ENCODE measurements around the gene CCDC110. TPM values are rescaled to one million over a fixed set of nuclear protein-coding genes. Genes with fewer than 3 reads are reported as not detected.

The CCDC110 gene
- total and polyA plus RNA-seq, 9 of the 15 experiments (the other 6 are each of a cell fraction or from before 2014, with no cell fraction given): 0.04 to 0.35 (median 0.07) TPM; not detected in 4

- no peaks in the 10 kb centered on the region for H3K79me2 ChIP-seq (ENCODE audit: control insufficient read depth, insufficient read depth, low read length)
- H2AFZ ChIP-seq (ENCODE audit: low read depth, low read length): no peak overlapping the region
- ChIA-PET CTCF (ENCODE audit: low intra/inter-chr PET ratio) (no interaction called here), POLR2A (interaction anchor here (0.7 kb wide), 1 partner anchor 498 kb away, joined by 4 read pairs; no protein-coding TSS in a partner anchor)
- no peak for FAIRE-seq
- TF ChIP-seq ZNF780A (CRISPR knock-in tag; IDR thresholded peaks at IDR 0.05) (no peak), NFYB (IDR thresholded peaks at IDR 0.05; ENCODE audit: extremely low read depth, insufficient read length) (peak; percentile 46)
- no peaks in the 10 kb centered on the region for H3K9me1 ChIP-seq (ENCODE audit: control insufficient read depth, insufficient read depth, low read length)
- intact Hi-C loops (cut with micrococcal nuclease): loop anchor here (5.0 kb wide), 1 partner anchor 576 kb away; no protein-coding TSS in a partner anchor
- no peak overlapping the region for H3K4me2 ChIP-seq (ENCODE audit: insufficient read depth, low read length)
- no peak for DNase-seq (ENCODE audit: extremely low read depth in 1 of 4, low spot score in 3 of 4)
- H3K4me1 ChIP-seq (replicated peaks in 1 of 2; ENCODE audit: control insufficient read depth in 2 of 2, insufficient read depth in 2 of 2, low read length in 2 of 2): no peaks in the 10 kb centered on the region
- 4% methylated on average over 8 of the region's 8 CpGs for WGBS (ENCODE audit: insufficient coverage, low coverage, missing lambda C conversion rate)
- peaks cover 29 to 33% of the 10 kb centered on the region in 2 experiments for H3K27me3 ChIP-seq (ENCODE audit: control insufficient read depth in 2 of 2, insufficient read depth in 2 of 2, low read length in 2 of 2)
- H3K4me3 ChIP-seq: no peak overlapping the region
- H4K20me1 ChIP-seq (replicated peaks; ENCODE audit: control insufficient read depth, insufficient read depth, low read length): no peaks in the 10 kb centered on the region
- no peak for ATAC-seq
- in situ Hi-C loops (cut with MboI): no loop called here
- no peak overlapping the region for H3K9ac ChIP-seq (ENCODE audit: insufficient read depth in 1 of 2, low read depth in 2 of 2, low read length in 2 of 2)
- BruUV-seq (replicated peaks): no TSS peak
- no peak overlapping the region for H3K27ac ChIP-seq (ENCODE audit: extremely low read depth, low read depth, low read length)
- H3K9me3 ChIP-seq (replicated peaks; ENCODE audit: control insufficient read depth, insufficient read depth, low read depth, low read length): no peaks in the 10 kb centered on the region
- H3K36me3 ChIP-seq (ENCODE audit: control insufficient read depth, insufficient read depth, low read length): no peaks in the 10 kb centered on the region
Observed at GRCh38 chr4:185461565-185461964, 10.0 kb downstream of the CCDC110 start.

- ChIA-PET POLR2A (no interaction called here), CTCF (ENCODE audit: low intra/inter-chr PET ratio) (no interaction called here)
- Histone ChIP-seq H3K27ac (ENCODE audit: extremely low read depth, low read depth, low read length) (no peak overlapping the region), H3K79me2 (ENCODE audit: control insufficient read depth, insufficient read depth, low read length) (no peaks in the 10 kb centered on the region), H3K27me3 (ENCODE audit: control insufficient read depth in 2 of 2, insufficient read depth in 2 of 2, low read length in 2 of 2) (peaks cover 11 to 20% of the 10 kb centered on the region in 2 experiments), H3K4me2 (ENCODE audit: insufficient read depth, low read length) (no peak overlapping the region), H3K4me1 (replicated peaks in 1 of 2; ENCODE audit: control insufficient read depth in 2 of 2, insufficient read depth in 2 of 2, low read length in 2 of 2) (no peaks in the 10 kb centered on the region), H3K4me3 (no peak overlapping the region), H3K36me3 (ENCODE audit: control insufficient read depth, insufficient read depth, low read length) (no peaks in the 10 kb centered on the region), H3K9me3 (replicated peaks; ENCODE audit: control insufficient read depth, insufficient read depth, low read depth, low read length) (no peaks in the 10 kb centered on the region), H4K20me1 (replicated peaks; ENCODE audit: control insufficient read depth, insufficient read depth, low read length) (no peaks in the 10 kb centered on the region), H2AFZ (ENCODE audit: low read depth, low read length) (no peak overlapping the region), H3K9me1 (ENCODE audit: control insufficient read depth, insufficient read depth, low read length) (no peaks in the 10 kb centered on the region), H3K9ac (ENCODE audit: insufficient read depth in 1 of 2, low read depth in 2 of 2, low read length in 2 of 2) (no peak overlapping the region)
- intact Hi-C loops (cut with micrococcal nuclease) (no loop called here), in situ Hi-C loops (cut with MboI) (no loop called here)
- BruUV-seq (replicated peaks): no TSS peak
- ATAC-seq (peak; percentile 73), DNase-seq (ENCODE audit: extremely low read depth in 1 of 4, low spot score in 3 of 4) (no peak), FAIRE-seq (no peak)
- 0% methylated on average over 3 of the region's 3 CpGs for WGBS (ENCODE audit: insufficient coverage, low coverage, missing lambda C conversion rate)
- TF ChIP-seq ZNF174 (CRISPR knock-in tag; IDR thresholded peaks at IDR 0.05): no peak
- TF ChIP-seq MXD1 (CRISPR knock-in tag; IDR thresholded peaks at IDR 0.05; ENCODE audit: borderline replicate concordance, poor library complexity, severe bottlenecking): no peak
- no peak for TF ChIP-seq HDAC8 (tag; IDR thresholded peaks at IDR 0.05)
- no peak for TF ChIP-seq ZNF561 (CRISPR knock-in tag; conservative IDR thresholded peaks at IDR 0.05)
- no peak for TF ChIP-seq OTX1 (CRISPR knock-in tag; IDR thresholded peaks at IDR 0.05)
- TF ChIP-seq RAD21 (CRISPR knock-in tag; conservative IDR thresholded peaks at IDR 0.05 in 1 of 2, IDR thresholded peaks at IDR 0.05 in 1 of 2): no peak
- no peak for TF ChIP-seq ZNF280A (IDR thresholded peaks at IDR 0.05; ENCODE audit: low read depth, partially characterized antibody)
- no peak for TF ChIP-seq NR2C2 (CRISPR knock-in tag; IDR thresholded peaks at IDR 0.05)
- TF ChIP-seq NR2C2 (tag; IDR thresholded peaks at IDR 0.05): no peak
- no peak for TF ChIP-seq POU5F1 (IDR thresholded peaks at IDR 0.05; ENCODE audit: borderline replicate concordance, low read depth, low read length, partially characterized antibody)
- TF ChIP-seq KLF10 (CRISPR knock-in tag; IDR thresholded peaks at IDR 0.05): no peak
Observed at GRCh38 chr4:185457136-185457535, 14.4 kb downstream of the CCDC110 start.

Data from K562 (cell line).